LNCAP (cell line): ENCODE data around the gene TEX44.

Source experiments
- TF ChIP-seq, protein P1 (sequence below): fragments of 450-650 bp; IDR thresholded peaks from 2 replicates; pipeline ENCODE4 v1.5.1; 2017; ENCODE audit warnings: mild to moderate bottlenecking

Gene TEX44

DNA sequence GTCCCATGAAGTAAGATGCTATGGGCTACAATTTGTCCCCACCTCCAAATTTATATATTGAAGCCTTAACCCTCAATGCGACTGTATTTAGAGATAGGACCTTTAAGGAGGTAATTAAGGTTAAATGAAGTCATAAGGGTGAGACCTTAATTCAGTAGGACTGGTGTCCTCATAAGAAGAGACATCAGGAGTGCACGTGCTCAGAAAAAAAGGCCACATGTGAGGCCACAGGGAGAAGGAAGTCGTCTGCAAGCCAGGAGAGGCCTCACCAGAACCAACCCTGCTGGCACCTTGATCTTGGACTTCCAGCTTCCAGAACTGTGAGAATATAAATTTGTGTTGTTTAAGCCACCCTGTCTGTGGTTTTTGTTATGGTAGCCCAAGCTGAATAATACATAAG lies 25.5 kb upstream of the TEX44 start:
- TF ChIP-seq, protein P1, sequence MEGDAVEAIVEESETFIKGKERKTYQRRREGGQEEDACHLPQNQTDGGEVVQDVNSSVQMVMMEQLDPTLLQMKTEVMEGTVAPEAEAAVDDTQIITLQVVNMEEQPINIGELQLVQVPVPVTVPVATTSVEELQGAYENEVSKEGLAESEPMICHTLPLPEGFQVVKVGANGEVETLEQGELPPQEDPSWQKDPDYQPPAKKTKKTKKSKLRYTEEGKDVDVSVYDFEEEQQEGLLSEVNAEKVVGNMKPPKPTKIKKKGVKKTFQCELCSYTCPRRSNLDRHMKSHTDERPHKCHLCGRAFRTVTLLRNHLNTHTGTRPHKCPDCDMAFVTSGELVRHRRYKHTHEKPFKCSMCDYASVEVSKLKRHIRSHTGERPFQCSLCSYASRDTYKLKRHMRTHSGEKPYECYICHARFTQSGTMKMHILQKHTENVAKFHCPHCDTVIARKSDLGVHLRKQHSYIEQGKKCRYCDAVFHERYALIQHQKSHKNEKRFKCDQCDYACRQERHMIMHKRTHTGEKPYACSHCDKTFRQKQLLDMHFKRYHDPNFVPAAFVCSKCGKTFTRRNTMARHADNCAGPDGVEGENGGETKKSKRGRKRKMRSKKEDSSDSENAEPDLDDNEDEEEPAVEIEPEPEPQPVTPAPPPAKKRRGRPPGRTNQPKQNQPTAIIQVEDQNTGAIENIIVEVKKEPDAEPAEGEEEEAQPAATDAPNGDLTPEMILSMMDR: no peak

DNA sequence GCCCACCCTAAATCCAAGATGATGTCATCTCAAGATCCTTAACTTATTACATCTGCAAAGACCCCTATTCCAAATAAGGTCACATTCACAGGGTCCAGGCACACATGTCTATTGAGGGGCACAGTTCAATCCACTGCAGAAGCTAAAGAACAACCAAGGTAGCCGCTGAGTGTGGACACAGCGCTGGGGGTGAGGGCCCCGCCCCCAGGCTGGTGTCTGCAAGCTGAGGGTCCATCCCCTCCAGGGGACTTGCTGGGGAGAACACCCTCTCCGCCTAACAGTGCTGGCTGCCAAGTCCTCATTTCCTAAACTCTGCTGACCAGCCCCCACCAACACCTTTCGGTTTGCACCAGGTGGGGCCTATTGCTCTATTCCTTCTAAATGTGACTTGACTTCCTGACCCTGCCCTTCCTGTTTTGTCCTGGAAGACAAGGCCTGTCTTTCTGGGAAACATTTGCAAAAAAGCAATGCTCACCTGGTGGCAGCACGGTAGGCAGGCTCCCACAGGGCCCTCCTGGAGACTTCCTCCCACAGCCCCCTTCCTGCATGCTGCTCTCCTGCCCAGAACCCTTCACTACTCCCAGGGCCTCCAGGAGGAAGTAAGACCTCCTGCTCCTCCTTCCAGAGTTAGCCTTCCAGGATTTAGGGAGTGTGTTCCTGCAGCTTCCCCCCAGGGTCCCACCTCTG lies 24.4 kb upstream of the TEX44 start:
- TF ChIP-seq, protein P1: no peak

DNA sequence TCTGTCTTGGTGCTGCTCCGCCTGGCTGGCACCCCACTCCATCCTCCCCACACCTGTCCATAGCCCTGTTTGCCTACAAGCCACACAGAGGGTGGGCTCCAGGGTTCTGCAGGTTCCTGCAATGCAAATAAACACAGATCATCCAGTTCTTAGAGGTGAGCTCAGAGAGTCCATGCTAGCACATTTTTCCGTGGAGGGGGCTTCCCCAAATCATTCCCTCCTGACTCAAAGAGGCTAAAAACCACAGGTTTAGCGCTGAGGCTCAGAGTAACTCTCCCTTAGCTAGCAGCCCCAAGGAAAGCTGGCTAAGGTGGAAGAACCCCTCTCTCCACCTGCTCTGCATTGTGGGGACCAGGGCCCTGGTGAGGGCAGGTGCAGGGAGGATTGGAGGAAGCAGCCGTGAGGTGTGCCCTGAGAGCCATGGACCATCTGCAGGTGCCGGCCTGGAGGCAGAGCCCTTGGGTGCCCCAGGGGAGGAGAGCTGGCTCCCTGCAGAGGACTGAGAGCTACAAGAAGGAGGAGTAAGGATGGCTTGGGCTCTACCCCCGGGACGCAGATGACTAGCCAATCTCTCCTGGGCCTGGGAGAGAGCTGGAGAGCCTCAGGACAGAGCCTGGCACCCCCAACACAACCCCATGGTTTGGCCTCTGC lies 23.8 kb upstream of the TEX44 start:
- TF ChIP-seq, protein P1: no peak

DNA sequence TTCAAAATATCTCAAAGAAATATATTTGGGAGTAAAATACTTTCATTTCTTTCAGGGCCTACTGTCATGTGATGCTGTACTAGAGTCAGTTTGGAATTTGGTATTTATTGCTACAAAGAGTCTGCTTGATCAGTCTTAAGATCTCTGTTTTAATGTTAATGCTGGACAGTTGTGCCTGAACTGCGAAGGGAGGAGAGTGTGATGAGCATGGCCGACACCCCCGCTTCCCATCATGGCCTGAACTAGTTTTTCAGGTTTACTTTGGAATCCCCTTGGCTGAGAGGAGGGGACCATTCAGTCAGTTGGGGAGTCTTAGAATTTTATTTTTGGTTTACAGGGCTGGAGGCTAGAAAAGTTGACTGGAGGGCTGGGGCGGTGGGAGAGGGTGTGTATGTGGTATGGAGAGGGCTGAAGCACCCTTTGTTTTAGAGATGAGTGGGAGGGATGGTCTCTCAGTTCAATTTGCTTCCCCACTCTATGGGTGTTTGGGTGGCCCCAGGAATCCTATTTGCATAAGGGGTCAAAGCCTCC lies 20.9 kb upstream of the TEX44 start:
- TF ChIP-seq, protein P1: no peak

DNA sequence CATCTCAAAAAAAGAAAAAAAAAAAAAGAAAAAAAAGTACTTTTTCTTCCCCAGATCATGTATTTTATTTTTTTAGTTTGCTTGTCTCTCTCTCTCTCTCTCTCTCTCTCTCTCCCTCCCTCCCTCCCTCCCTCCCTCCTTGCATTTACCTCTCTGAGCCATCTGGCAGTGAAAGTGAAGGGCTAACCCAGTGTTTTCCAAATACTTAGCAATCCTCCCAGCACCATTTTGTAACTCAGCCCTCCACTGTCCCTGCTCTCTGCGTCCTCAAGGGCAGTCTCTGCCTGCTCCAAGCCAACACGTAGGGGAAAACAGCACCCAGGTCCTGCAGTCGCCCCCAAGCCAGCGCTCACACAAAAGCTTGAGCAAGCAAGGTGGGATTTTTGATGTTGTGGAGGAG lies 19.6 kb upstream of the TEX44 start:
- TF ChIP-seq, protein P1: no peak

GRCh38 chr2:231573698-231574421 lies 18.8 kb upstream of the TEX44 start:
- TF ChIP-seq, protein P1: no peak

DNA sequence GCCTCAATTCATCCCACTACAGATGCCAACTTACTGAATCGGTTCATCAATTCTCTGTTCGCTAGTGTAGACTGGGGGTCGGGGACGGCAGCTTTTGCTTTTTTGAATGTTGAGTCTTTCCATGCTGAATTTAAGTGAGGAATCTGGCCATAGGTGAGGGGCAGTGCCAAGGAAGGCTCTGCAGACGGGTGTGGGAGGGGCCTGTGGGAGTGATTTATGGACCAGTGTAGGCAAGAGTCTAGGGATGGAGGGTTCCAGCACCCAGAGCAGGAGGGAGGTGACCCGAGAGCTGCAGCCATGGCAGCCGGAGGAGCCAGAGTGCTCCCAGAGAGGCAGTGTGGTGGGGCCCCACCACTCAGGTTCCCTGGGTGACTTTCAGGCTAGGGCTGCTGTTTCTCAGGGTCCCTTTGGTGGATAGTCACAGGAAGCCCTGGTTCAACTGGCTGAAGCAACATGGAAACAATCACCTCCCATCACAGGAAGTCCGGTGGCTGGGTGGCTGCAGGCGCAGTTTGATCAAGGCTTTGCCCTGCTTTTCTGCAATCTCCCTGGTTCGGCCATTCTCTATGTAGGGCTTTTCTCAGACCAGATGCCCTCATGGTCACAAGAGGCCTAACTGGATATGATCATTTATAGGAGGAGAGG lies 16.9 kb upstream of the TEX44 start:
- TF ChIP-seq, protein P1: no peak
